GM12878 (cell line): ENCODE results near the gene ZNF573. TPM values are rescaled to one million over a fixed set of nuclear protein-coding genes. Genes with fewer than 3 reads are reported as not detected.
A peak's percentile ranks its signal among the peaks of the same experiment; 100 is the strongest.

Experiments used
- ATF2 ChIP-seq: IDR thresholded peaks from 2 replicates; pipeline ENCODE4 v1.6.1; 2012; ENCODE audit warnings: low read length, inconsistent platforms
- ATF7 ChIP-seq: fragments of 450-650 bp; IDR thresholded peaks from 2 replicates; pipeline ENCODE4 v1.6.1; 2016; ENCODE audit warnings: low read depth, mild to moderate bottlenecking
- BCL11A ChIP-seq: IDR thresholded peaks from 2 replicates; pipeline ENCODE4 v1.6.1; 2011; ENCODE audit warnings: low read depth, low read length
- BHLHE40 ChIP-seq, 2 experiments: fragments of 450-650 bp in 1 of 2; IDR thresholded peaks; 2 replicates each; pipeline ENCODE4 v1.6.1; 2011 to 2017; ENCODE audit warnings: low read depth in 2 of 2, borderline replicate concordance in 1 of 2, improper control_type of control experiment in 1 of 2, low read length in 1 of 2, mild to moderate bottlenecking in 1 of 2
- ETV6 ChIP-seq, 2 experiments: fragments of 450-650 bp in 1 of 2; IDR thresholded peaks in 1 of 2; conservative IDR thresholded peaks in 1 of 2; 2 replicates each; pipeline ENCODE4 v1.6.1; 2014; ENCODE audit warnings: antibody characterized with exemption in 1 of 2, borderline replicate concordance in 1 of 2, low read depth in 1 of 2, mild to moderate bottlenecking in 1 of 2, moderate library complexity in 1 of 2
- GATAD2B ChIP-seq: fragments of 450-650 bp; conservative IDR thresholded peaks from 2 replicates; pipeline ENCODE4 v1.6.1; 2017; ENCODE audit warnings: low read depth, mild to moderate bottlenecking, moderate library complexity
- HDAC2 ChIP-seq: fragments of 200-600 bp; sonication (generic); IDR thresholded peaks from 2 replicates; pipeline ENCODE4 v1.6.1; 2017
- IRF5 ChIP-seq: fragments of 450-650 bp; IDR thresholded peaks from 2 replicates; pipeline ENCODE4 v1.6.1; 2017; ENCODE audit warnings: borderline replicate concordance
- KDM1A ChIP-seq: fragments of 200-600 bp; sonication (generic); IDR thresholded peaks from 2 replicates; pipeline ENCODE4 v1.6.1; 2016; ENCODE audit warnings: borderline replicate concordance
- LARP7 ChIP-seq: fragments of 450-650 bp; IDR thresholded peaks from 2 replicates; pipeline ENCODE4 v1.6.1; 2017; ENCODE audit warnings: mild to moderate bottlenecking
- MTA2 ChIP-seq: fragments of 450-650 bp; IDR thresholded peaks from 2 replicates; pipeline ENCODE4 v1.6.1; 2016; ENCODE audit warnings: low read depth, mild to moderate bottlenecking, moderate library complexity
- MYB ChIP-seq: fragments of 150-350 bp; IDR thresholded peaks from 2 replicates; pipeline ENCODE4 v1.6.1; 2014; ENCODE audit warnings: mild to moderate bottlenecking, low read depth, low read length, borderline replicate concordance
- NR2F1 ChIP-seq: fragments of 450-650 bp; conservative IDR thresholded peaks from 2 replicates; pipeline ENCODE4 v1.6.1; 2017; ENCODE audit warnings: mild to moderate bottlenecking
- PKNOX1 ChIP-seq: fragments of 450-650 bp; IDR thresholded peaks from 2 replicates; pipeline ENCODE4 v1.6.1; 2016; ENCODE audit warnings: mild to moderate bottlenecking
- SIN3A ChIP-seq: IDR thresholded peaks from 2 replicates; pipeline ENCODE4 v1.6.1; 2012; ENCODE audit warnings: low read depth, low read length, improper control_type of control experiment
- TAF1 ChIP-seq: IDR thresholded peaks from 2 replicates; pipeline ENCODE4 v1.6.1; 2011; ENCODE audit warnings: mild to moderate bottlenecking, low read depth, low read length, borderline replicate concordance
- YBX1 ChIP-seq: fragments of 450-650 bp; IDR thresholded peaks from 2 replicates; pipeline ENCODE4 v1.6.1; 2016; ENCODE audit warnings: antibody characterized with exemption
- ZNF24 ChIP-seq: fragments of 450-650 bp; IDR thresholded peaks from 2 replicates; pipeline ENCODE4 v1.6.1; 2017; ENCODE audit warnings: antibody characterized with exemption, mild to moderate bottlenecking
- ZNF274 ChIP-seq: IDR thresholded peaks from one replicate; pipeline ENCODE4 v1.8.0; 2011; ENCODE audit not compliant: insufficient read length, insufficient read depth
- polyA plus RNA-seq, 11 experiments: library from polyadenylated mRNA; depleted of rRNA in 4 of 11; unstranded in 6 of 11; stranded (reverse) in 5 of 11; fragments of >200 nt; fragmentation: Nextera tagmentation in 4 of 11; fragmentation: Illumina TruSeq in 1 of 11; extraction: Ambion mirVana in 4 of 11; extraction: Trizol in 1 of 11; gene quantifications; 1 replicate in 1 of 11; 2 replicates in 10 of 11; pipeline versions ENCODE4 v1.2.1 to v1.2.3, GENCODE V29; 2011 to 2016; ENCODE audit warnings: inconsistent platforms in 2 of 11, missing spikeins in 2 of 11, low read depth in 1 of 11
- total RNA-seq, 4 experiments: library from RNA; depleted of rRNA in 3 of 4; stranded (reverse); fragments of >200 nt in 3 of 4; fragmentation: Illumina TruSeq in 1 of 4; extraction: Trizol in 1 of 4; gene quantifications; 2 replicates each; pipeline versions ENCODE4 v1.2.1 to v1.2.3, GENCODE V29; 2013 to 2021
- TF ChIP-seq, protein P1 (sequence below): fragments of 450-650 bp; IDR thresholded peaks from 2 replicates; pipeline ENCODE4 v1.6.1; 2018; ENCODE audit warnings: borderline replicate concordance, mild to moderate bottlenecking; ENCODE audit not compliant: partially characterized antibody
- TF ChIP-seq, protein P2 (sequence below): IDR thresholded peaks from 2 replicates; pipeline ENCODE4 v1.6.1; 2011; ENCODE audit warnings: low read depth, low read length, improper control_type of control experiment, borderline replicate concordance

ZNF573 gene
- total and polyA plus RNA-seq, 10 of the 15 experiments (the other 5 are each of a cell fraction or from before 2014, with no cell fraction given): 0.38 to 5.5 (median 2.4) TPM

GRCh38 chr19:37779127-37780005, at the start of gene ZNF573 (continued):
- TF ChIP-seq, protein P1, sequence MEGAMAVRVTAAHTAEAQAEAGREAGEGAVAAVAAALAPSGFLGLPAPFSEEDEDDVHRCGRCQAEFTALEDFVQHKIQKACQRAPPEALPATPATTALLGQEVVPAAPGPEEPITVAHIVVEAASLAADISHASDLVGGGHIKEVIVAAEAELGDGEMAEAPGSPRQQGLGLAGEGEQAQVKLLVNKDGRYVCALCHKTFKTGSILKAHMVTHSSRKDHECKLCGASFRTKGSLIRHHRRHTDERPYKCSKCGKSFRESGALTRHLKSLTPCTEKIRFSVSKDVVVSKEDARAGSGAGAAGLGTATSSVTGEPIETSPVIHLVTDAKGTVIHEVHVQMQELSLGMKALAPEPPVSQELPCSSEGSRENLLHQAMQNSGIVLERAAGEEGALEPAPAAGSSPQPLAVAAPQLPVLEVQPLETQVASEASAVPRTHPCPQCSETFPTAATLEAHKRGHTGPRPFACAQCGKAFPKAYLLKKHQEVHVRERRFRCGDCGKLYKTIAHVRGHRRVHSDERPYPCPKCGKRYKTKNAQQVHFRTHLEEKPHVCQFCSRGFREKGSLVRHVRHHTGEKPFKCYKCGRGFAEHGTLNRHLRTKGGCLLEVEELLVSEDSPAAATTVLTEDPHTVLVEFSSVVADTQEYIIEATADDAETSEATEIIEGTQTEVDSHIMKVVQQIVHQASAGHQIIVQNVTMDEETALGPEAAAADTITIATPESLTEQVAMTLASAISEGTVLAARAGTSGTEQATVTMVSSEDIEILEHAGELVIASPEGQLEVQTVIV: no peak
- TF ChIP-seq ETV6 (conservative IDR thresholded peaks at IDR 0.05 in 1 of 2, IDR thresholded peaks at IDR 0.05 in 1 of 2; ENCODE audit: borderline replicate concordance in 1 of 2, low read depth in 1 of 2) (no peak), IRF5 (peak; percentile 42; the same call in 1 of the 2 replicates), HDAC2 (no peak), NR2F1 (0 out of 2 replicates have a peak, but pooled peaks have one; percentile 27), BHLHE40 (IDR thresholded peaks at IDR 0.05; ENCODE audit: borderline replicate concordance in 1 of 2, low read depth in 2 of 2, low read length in 1 of 2) (peak; percentile 77 to 88), ATF2 (no peak), SIN3A (peak; percentile 39; the same call in 1 of the 2 replicates), YBX1 (no peak), MTA2 (0 out of 2 replicates have a peak, but pooled peaks have one; percentile 39), ZNF274 (no peak), LARP7 (0 out of 2 replicates have a peak, but pooled peaks have one; percentile 31), MYB (no peak), KDM1A (no peak), GATAD2B (0 out of 2 replicates have a peak, but pooled peaks have one; percentile 41), PKNOX1 (peak; percentile 79), TAF1 (peak; percentile 69; the same call in 1 of the 2 replicates), ZNF24 (no peak), ATF7 (no peak), BCL11A (0 out of 2 replicates have a peak, but pooled peaks have one; percentile 18)
- TF ChIP-seq, protein P2, sequence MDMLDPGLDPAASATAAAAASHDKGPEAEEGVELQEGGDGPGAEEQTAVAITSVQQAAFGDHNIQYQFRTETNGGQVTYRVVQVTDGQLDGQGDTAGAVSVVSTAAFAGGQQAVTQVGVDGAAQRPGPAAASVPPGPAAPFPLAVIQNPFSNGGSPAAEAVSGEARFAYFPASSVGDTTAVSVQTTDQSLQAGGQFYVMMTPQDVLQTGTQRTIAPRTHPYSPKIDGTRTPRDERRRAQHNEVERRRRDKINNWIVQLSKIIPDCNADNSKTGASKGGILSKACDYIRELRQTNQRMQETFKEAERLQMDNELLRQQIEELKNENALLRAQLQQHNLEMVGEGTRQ: no peak; the same call in 1 of the 2 replicates
